Neural progenitor cell (in vitro differentiated cells): ENCODE measurements around the gene IQSEC3. TPM values are rescaled to one million over a fixed set of nuclear protein-coding genes. Genes with fewer than 3 reads are reported as not detected.
"Not testable (repeated sequence)": the region's sequence is repeated elsewhere in the genome, so short reads cannot be mapped to it uniquely, and the experiment has no call there.

Source experiments
- DNase-seq: peaks from one replicate; pipeline ENCODE4 v3.0.0-alpha.2; 2016; ENCODE audit warnings: low spot score
- H2AFZ ChIP-seq: fragments of 200-600 bp; sonication (generic); replicated peaks from 2 replicates; pipeline ENCODE4 v1.6.1; 2016; ENCODE audit warnings: antibody characterized with exemption
- H3F3A ChIP-seq: fragments of 200-600 bp; sonication (generic); 2 replicates; pipeline ENCODE4 v1.6.1; 2016; ENCODE audit warnings: antibody characterized with exemption, low read depth
- H3K27ac ChIP-seq: fragments of 200-600 bp; sonication (generic); 2 replicates; pipeline ENCODE4 v1.5.1; 2016; ENCODE audit warnings: mild to moderate bottlenecking
- H3K27me3 ChIP-seq: fragments of 200-600 bp; sonication (generic); 2 replicates; pipeline ENCODE4 v1.6.1; 2016; ENCODE audit warnings: mild to moderate bottlenecking, moderate library complexity
- H3K36me3 ChIP-seq: fragments of 200-600 bp; sonication (generic); 2 replicates; pipeline ENCODE4 v1.5.1; 2016
- H3K4me1 ChIP-seq: fragments of 200-600 bp; sonication (generic); 2 replicates; pipeline ENCODE4 v1.6.1; 2016; ENCODE audit warnings: mixed run types
- H3K4me2 ChIP-seq: fragments of 200-600 bp; sonication (generic); 2 replicates; pipeline ENCODE4 v1.6.1; 2016
- H3K4me3 ChIP-seq: fragments of 200-600 bp; sonication (generic); 2 replicates; pipeline ENCODE4 v1.5.1; 2016
- H3K79me2 ChIP-seq: fragments of 200-600 bp; sonication (generic); 2 replicates; pipeline ENCODE4 v1.6.1; 2016; ENCODE audit warnings: low read depth
- H3K9ac ChIP-seq: fragments of 200-600 bp; sonication (generic); 2 replicates; pipeline ENCODE4 v1.6.1; 2016
- H3K9me3 ChIP-seq: fragments of 200-600 bp; sonication (generic); 2 replicates; pipeline ENCODE4 v1.5.1; 2016; ENCODE audit warnings: low read depth
- H4K20me1 ChIP-seq: fragments of 200-600 bp; sonication (generic); 2 replicates; pipeline ENCODE4 v1.6.1; 2016; ENCODE audit warnings: low read depth
- H3K27ac Mint-ChIP-seq: 3 replicates; pipeline ENCODE4 v1.8.0; 2021; ENCODE audit warnings: mixed read lengths
- H3K27me3 Mint-ChIP-seq: 2 replicates; pipeline ENCODE4 v1.8.0; 2022; ENCODE audit warnings: low read depth, mild to moderate bottlenecking, inconsistent platforms, moderate library complexity, mixed read lengths; ENCODE audit not compliant: insufficient read depth
- H3K36me3 Mint-ChIP-seq: 3 replicates; pipeline ENCODE4 v1.8.0; 2021; ENCODE audit warnings: mixed read lengths
- H3K4me1 Mint-ChIP-seq: 3 replicates; pipeline ENCODE4 v1.8.0; 2021; ENCODE audit warnings: mixed read lengths
- H3K4me3 Mint-ChIP-seq: 3 replicates; pipeline ENCODE4 v1.8.0; 2021; ENCODE audit warnings: mild to moderate bottlenecking, moderate library complexity, mixed read lengths
- H3K9me3 Mint-ChIP-seq: 3 replicates; pipeline ENCODE4 v1.8.0; 2020; ENCODE audit warnings: mixed read lengths
- EZH2 ChIP-seq: fragments of 200-600 bp; sonication (generic); IDR thresholded peaks from 2 replicates; pipeline ENCODE4 v1.6.1; 2017; ENCODE audit warnings: antibody characterized with exemption, mild to moderate bottlenecking, moderate library complexity
- EZH2phosphoT487 ChIP-seq: fragments of 200-600 bp; sonication (generic); IDR thresholded peaks from 2 replicates; pipeline ENCODE4 v1.6.1; 2017; ENCODE audit warnings: antibody characterized with exemption
- total RNA-seq: library from RNA; depleted of rRNA; stranded (reverse); fragments of >200 nt; gene quantifications from 2 replicates; pipeline ENCODE4 v1.2.3, GENCODE V29; 2015; ENCODE audit warnings: low replicate concordance
- TF ChIP-seq, protein P1 (sequence below): fragments of 200-600 bp; sonication (generic); IDR thresholded peaks from 2 replicates; pipeline ENCODE4 v1.5.1; 2017; ENCODE audit warnings: antibody characterized with exemption, mild to moderate bottlenecking

Gene IQSEC3
- 0.09 and 1.0 TPM in 2 replicates for total RNA-seq

DNA sequence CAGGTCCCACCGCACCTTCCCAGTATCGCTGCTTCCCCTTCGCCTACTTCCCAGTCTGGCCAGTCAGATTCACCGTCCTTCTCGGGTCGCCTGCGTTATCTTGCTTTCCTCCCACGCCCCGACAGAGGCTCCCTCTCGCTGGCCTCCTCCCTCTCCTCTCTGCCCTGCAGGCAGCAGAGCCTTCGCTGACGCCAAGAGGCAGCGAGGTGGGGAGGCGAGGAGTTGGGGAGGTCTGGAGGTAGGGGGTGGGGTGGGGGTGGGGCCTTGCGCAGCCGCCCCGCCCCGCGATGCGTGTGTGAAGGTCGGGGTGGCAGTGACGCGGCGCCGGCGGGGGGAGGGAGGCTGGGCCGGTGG, at the start of gene IQSEC3:
TSS of gene IQSEC3 (plus strand) at position 340 of the 354 bp plus-strand sequence. CDS start 116 bp downstream, outside the sequence.
- H3K4me1 ChIP-seq, H3K36me3 Mint-ChIP-seq, H3K9ac ChIP-seq, H3K79me2 ChIP-seq, H2AFZ ChIP-seq, H3K9me3 Mint-ChIP-seq, H3F3A ChIP-seq, H3K36me3 ChIP-seq, H4K20me1 ChIP-seq, H3K27ac Mint-ChIP-seq, H3K27ac ChIP-seq, H3K4me1 Mint-ChIP-seq, DNase-seq, H3K9me3 ChIP-seq: not testable (repeated sequence)
- H3K4me3 ChIP-seq = peak within 1 kb of the TSS; percentile 43
- H3K4me2 ChIP-seq = peak within 1 kb of the TSS; percentile 69
- peak within 1 kb of the TSS; percentile 74 for H3K4me3 Mint-ChIP-seq
- peaks cover 58% of the 10 kb centered on the region for H3K27me3 ChIP-seq
- H3K27me3 Mint-ChIP-seq = peaks cover 26% of the 10 kb centered on the region

DNA sequence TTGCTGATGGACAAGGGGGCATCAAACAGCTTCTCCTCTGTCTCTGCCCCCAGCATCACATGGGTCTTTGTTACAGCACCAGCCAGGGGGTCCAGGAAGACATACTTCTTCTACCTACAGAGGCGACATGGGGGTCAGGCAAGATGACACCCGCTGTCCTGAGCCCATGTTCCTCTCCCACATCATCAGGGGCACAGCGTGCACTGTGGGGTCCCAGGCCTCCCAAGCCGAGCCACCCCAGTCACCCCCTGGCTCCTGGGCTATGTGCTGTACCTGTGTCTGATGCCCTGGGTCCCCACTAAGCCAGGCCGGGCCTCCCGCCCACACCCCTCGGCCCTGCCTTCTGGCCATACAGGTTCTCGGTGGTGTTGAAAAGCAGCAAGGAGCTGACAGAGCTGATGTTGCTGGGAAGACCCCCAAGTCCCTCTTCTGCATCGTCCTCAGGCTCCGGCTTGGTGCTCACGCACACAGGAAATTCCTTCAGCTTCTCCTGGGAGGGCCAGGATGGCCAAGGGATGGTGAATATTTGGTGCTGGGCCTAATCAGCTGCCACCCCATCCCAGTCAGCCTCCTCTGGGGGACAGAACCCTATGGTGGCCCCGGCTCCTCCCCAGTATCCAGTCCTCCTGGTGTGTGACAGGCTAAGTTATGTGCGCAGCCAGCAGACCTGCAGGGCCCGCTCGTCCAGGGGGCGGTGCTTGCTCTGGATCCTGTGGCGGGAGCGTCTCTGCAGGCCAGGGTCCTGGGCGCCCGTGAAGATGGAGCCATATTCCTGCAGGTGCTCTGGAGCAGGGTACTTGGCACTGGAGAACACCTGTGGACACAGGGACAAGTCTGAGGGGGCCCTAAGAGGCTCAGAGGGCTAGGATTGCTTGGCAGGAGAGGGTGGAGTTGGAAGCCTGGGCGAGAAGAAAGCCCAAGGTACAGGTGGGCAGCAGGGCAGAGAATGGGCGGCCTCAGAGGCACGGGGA, 48.9 kb upstream of the IQSEC3 start:
- DNase-seq = not testable (repeated sequence)

DNA sequence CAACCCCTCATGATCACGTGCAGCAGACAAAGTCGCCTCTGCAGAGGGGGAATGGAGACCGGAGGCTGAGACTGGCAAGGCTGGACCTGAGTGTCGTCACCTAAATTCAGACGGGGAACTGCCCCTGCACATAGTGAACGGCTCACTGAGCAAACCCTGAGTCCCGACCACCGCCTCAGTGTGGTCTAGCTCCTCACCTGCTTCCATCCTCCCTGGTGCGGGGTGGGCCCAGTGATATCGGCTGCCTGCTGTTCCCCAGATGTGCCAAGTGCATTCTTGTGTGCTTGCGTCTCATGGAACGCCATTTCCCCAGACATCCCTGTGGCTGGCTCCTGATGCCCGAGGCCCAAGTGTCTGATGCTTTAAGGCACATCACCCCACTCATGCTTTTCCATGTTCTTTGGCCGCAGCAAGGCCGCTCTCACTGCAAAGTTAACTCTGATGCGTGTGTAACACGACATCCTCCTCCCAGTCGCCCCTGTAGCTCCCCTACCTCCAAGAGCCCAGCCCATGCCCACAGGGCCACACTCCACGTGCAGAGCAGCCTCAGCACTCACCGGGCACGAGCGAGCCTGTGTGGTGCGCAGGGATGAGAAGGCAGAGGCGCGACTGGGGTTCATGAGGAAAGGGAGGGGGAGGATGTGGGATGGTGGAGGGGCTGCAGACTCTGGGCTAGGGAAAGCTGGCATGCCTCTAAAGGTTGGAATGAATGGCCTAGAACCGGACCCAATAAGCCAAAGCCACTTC, 47.6 kb upstream of the IQSEC3 start:
- H3K9me3 Mint-ChIP-seq, H3K4me2 ChIP-seq, H3K27ac Mint-ChIP-seq, H3K4me1 ChIP-seq, H3K4me3 ChIP-seq, H3K36me3 ChIP-seq, H3K9me3 ChIP-seq, H3K79me2 ChIP-seq, H4K20me1 ChIP-seq, H3K36me3 Mint-ChIP-seq, H3K4me3 Mint-ChIP-seq, H2AFZ ChIP-seq, DNase-seq, H3K27me3 ChIP-seq, H3K27ac ChIP-seq, H3K27me3 Mint-ChIP-seq, H3K9ac ChIP-seq, H3F3A ChIP-seq: not testable (repeated sequence)
- H3K4me1 Mint-ChIP-seq = peaks cover 16% of the 10 kb centered on the region

More for the DNA sequence above, 48.9 kb upstream of the IQSEC3 start:
- not testable (repeated sequence) for H3K9me3 ChIP-seq, H4K20me1 ChIP-seq, H3K79me2 ChIP-seq, H3F3A ChIP-seq, H3K9ac ChIP-seq, H3K4me2 ChIP-seq, H3K36me3 Mint-ChIP-seq, H3K9me3 Mint-ChIP-seq, H3K27ac Mint-ChIP-seq, H2AFZ ChIP-seq, H3K36me3 ChIP-seq, H3K4me1 ChIP-seq, H3K4me3 ChIP-seq, H3K4me3 Mint-ChIP-seq, H3K27ac ChIP-seq, H3K27me3 ChIP-seq
- peaks cover 22% of the 10 kb centered on the region for H3K4me1 Mint-ChIP-seq
- H3K27me3 Mint-ChIP-seq = peaks cover 10% of the 10 kb centered on the region

DNA sequence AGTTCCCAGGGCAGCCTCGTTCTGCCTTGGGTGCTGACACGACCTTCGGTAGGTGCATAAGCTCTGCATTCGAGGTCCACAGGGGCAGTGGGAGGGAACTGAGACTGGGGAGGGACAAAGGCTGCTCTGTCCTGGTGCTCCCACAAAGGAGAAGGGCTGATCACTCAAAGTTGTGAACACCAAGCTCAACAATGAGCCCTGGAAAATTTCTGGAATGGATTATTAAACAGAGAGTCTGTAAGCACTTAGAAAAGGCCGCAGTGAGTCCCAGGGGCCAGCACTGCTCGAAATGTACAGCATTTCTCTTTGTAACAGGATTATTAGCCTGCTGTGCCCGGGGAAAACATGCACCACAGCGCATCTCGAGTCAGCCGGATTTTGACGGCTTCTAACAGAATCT, 46.7 kb upstream of the IQSEC3 start:
- DNase-seq, H3K27ac Mint-ChIP-seq, H3K9me3 ChIP-seq: not testable (repeated sequence)

DNA sequence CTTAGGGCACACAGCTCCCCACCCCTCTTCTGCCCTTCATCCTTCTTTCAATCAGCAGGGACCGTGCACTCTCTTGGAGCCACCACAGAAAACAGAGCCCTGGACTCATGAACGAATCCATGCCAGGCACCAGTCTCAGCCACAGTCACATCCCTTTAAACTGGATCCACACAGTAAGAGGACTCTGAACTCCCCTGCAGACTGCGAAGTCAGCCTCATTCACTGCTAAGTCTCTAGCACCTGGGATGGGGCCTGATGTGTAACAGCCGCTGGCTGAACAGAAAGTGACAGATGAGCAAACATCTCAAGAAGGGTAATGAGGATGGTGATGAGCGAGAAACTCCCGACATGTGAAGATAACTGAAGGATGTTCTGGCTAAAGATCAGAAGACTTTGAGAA, 45.8 kb upstream of the IQSEC3 start:
- TF ChIP-seq EZH2phosphoT487 (no peak), EZH2 (no peak)
- TF ChIP-seq, protein P1, sequence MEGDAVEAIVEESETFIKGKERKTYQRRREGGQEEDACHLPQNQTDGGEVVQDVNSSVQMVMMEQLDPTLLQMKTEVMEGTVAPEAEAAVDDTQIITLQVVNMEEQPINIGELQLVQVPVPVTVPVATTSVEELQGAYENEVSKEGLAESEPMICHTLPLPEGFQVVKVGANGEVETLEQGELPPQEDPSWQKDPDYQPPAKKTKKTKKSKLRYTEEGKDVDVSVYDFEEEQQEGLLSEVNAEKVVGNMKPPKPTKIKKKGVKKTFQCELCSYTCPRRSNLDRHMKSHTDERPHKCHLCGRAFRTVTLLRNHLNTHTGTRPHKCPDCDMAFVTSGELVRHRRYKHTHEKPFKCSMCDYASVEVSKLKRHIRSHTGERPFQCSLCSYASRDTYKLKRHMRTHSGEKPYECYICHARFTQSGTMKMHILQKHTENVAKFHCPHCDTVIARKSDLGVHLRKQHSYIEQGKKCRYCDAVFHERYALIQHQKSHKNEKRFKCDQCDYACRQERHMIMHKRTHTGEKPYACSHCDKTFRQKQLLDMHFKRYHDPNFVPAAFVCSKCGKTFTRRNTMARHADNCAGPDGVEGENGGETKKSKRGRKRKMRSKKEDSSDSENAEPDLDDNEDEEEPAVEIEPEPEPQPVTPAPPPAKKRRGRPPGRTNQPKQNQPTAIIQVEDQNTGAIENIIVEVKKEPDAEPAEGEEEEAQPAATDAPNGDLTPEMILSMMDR = no peak
- Mint-ChIP-seq H3K27me3 (no peaks in the 10 kb centered on the region), H3K27ac (peak overlapping the region; percentile 19), H3K4me1 (peaks cover 16% of the 10 kb centered on the region), H3K9me3 (no peaks in the 10 kb centered on the region), H3K4me3 (peak overlapping the region; percentile 6), H3K36me3 (peaks cover 4% of the 10 kb centered on the region)
- Histone ChIP-seq H3K9me3 (no peaks in the 10 kb centered on the region), H3K4me1 (no peaks in the 10 kb centered on the region), H3K27me3 (no peaks in the 10 kb centered on the region), H3K4me2 (no peak overlapping the region), H3F3A (no peaks in the 10 kb centered on the region), H4K20me1 (no peaks in the 10 kb centered on the region), H2AFZ (no peak overlapping the region), H3K36me3 (no peaks in the 10 kb centered on the region), H3K4me3 (no peak overlapping the region), H3K79me2 (no peaks in the 10 kb centered on the region), H3K27ac (no peak overlapping the region), H3K9ac (no peak overlapping the region)
- DNase-seq = no peak

More for the DNA sequence above, 46.7 kb upstream of the IQSEC3 start:
- not testable (repeated sequence) for H3K27me3 Mint-ChIP-seq, H3K4me1 ChIP-seq, H3K9ac ChIP-seq, H4K20me1 ChIP-seq, H3K36me3 Mint-ChIP-seq, H3K36me3 ChIP-seq, H3K9me3 Mint-ChIP-seq, H3F3A ChIP-seq, H3K4me3 Mint-ChIP-seq, H2AFZ ChIP-seq, H3K27me3 ChIP-seq, H3K4me3 ChIP-seq, H3K4me2 ChIP-seq, H3K79me2 ChIP-seq, H3K27ac ChIP-seq
- H3K4me1 Mint-ChIP-seq = peaks cover 16% of the 10 kb centered on the region
